Measurements from ENCODE around the gene OR2A2.

OR2A2 gene

DNA sequence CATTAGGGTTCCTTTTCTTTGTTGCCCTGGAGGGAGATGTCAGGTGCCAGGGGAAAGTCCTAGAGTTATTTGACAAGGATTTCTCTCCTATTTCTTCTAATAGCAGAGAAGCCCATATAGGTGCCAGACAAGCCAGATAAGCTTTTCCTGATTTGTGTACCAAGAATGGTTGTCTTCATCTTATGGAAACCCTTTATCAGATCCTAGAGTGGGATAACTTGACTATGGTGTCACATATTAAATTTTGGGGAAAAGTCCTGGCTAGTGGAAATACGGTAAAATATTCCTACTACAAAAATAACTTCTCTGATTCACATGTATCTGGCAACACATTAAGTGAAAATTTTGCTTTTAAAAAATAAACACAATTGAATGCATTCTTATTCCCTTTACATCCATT lies 22.2 kb upstream of the OR2A2 start:
- TF ChIP-seq, protein P1, sequence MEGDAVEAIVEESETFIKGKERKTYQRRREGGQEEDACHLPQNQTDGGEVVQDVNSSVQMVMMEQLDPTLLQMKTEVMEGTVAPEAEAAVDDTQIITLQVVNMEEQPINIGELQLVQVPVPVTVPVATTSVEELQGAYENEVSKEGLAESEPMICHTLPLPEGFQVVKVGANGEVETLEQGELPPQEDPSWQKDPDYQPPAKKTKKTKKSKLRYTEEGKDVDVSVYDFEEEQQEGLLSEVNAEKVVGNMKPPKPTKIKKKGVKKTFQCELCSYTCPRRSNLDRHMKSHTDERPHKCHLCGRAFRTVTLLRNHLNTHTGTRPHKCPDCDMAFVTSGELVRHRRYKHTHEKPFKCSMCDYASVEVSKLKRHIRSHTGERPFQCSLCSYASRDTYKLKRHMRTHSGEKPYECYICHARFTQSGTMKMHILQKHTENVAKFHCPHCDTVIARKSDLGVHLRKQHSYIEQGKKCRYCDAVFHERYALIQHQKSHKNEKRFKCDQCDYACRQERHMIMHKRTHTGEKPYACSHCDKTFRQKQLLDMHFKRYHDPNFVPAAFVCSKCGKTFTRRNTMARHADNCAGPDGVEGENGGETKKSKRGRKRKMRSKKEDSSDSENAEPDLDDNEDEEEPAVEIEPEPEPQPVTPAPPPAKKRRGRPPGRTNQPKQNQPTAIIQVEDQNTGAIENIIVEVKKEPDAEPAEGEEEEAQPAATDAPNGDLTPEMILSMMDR (IDR thresholded peaks at IDR 0.05; ENCODE audit: extremely low read depth, missing control alignments), result no peak
- DNase-seq (ENCODE audit: low spot score), result no peak

DNA sequence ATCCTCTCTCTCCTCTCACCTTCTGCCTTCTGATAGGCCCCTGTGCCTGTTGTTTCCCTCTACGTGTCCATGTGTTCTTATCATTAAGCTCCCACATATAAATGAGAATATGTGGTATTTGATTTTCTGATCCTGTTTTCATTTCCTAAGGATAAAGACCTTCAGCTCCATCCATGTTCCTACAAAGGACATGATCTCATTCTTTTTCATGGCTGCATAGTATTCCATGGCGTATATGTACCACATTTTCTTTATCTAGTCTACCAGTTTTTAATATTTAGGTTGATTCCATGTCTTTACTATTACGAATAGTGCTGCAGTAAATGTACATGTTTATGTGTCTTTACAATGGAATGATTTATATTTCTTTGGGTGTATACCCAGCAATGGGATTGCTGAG lies 18.7 kb upstream of the OR2A2 start:
- TF ChIP-seq, protein P1 (IDR thresholded peaks at IDR 0.05; ENCODE audit: extremely low read depth, missing control alignments), result no peak
- no peak for DNase-seq (ENCODE audit: low spot score)

DNA sequence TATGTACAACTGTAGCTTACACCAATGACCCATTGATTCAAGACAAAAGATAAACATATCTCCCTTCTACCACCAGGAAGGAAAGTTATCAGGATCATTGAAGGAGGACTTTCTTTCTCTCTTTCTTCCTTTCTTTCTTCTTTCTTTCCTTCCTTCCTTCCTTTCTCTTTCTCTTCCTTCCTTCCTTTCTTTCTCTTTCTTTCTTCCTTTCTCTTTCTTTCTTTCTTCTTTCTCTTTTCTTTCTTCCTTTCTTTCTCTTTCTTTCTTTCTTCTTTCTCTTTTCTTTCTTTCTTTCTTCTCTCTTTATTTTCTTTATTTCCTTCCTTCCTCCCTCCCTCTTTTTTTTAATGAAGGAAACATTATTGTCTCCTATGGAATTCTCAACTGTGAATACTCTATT lies 10.6 kb upstream of the OR2A2 start:
- no peak for DNase-seq (ENCODE audit: low spot score)
- TF ChIP-seq, protein P1 (IDR thresholded peaks at IDR 0.05; ENCODE audit: extremely low read depth, missing control alignments), result no peak

DNA sequence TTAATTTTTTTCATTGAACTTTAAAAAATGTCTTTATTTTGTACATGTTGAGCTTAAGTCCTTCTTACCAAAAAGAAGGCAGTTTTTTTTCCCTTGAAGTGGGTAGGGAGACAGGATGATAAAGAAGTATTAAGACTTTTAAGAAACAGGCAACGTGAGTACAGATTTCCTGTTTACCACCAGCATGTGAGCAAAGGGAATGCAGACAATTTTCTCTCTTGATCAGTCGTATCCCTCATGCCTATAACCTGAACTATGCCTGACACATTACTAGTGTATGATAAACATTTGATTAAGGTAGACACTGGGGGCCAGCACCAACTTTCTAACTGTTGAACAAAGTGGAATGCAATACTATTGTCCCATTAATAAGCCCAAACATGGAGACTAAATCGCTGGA lies 8.8 kb upstream of the OR2A2 start:
- TF ChIP-seq, protein P1 (IDR thresholded peaks at IDR 0.05; ENCODE audit: extremely low read depth, missing control alignments), result no peak
- no peak for DNase-seq (ENCODE audit: low spot score)

DNA sequence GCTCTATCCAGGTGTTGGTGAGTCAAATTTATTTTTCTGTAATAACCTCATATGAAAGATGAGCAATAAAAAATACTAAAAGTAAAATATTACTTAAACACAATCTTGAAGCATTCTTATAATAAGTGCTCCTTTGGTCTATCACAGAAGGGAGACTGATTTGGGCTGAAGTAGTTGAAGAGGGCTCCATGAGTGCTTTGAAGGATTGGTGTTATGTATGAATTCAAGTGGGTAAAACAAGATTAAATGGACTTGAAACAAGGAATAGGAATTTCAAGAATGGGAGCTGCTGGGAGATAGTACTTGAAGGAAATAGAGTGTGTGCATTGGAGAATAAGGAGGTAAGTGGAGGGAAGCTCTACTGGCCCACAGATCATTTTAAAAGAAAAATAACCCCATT lies 7.3 kb upstream of the OR2A2 start:
- DNase-seq (ENCODE audit: low spot score), result no peak
- TF ChIP-seq, protein P1 (IDR thresholded peaks at IDR 0.05; ENCODE audit: extremely low read depth, missing control alignments), result no peak

DNA sequence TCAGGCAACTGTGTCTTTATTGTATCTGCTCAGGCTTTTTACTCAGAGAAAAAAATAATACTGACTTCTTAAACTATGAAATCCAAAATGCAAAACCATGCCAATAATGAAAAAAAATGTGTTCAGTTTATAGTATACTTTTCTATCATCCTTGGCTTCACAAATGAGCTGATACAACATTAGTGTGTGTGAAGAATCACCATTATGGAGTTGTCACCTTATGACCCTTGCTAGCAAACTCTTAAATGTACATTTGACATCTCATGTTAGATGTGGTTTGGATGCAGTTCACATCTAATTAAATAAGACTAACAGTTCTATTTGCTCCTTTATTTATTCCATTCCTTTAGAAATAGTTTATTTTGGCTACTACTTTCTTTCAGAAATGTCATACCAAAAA lies 4.2 kb upstream of the OR2A2 start:
- DNase-seq (ENCODE audit: low spot score), result no peak
- TF ChIP-seq, protein P1 (IDR thresholded peaks at IDR 0.05; ENCODE audit: extremely low read depth, missing control alignments), result no peak

DNA sequence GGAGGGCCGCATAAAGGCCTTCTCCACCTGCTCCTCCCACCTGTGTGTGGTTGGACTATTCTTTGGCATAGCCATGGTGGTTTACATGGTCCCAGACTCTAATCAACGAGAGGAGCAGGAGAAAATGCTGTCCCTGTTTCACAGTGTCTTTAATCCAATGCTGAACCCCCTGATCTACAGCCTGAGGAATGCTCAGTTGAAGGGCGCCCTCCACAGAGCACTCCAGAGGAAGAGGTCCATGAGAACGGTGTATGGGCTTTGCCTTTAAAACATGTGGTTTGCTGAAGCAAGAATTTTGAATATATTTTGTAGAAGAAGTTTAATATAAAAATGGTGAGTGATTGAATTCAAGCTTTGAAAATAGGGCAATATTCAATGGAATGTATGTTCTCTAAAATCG lies 889 bp downstream of the OR2A2 start:
- no peak for DNase-seq (ENCODE audit: low spot score)
- TF ChIP-seq, protein P1 (IDR thresholded peaks at IDR 0.05; ENCODE audit: extremely low read depth, missing control alignments), result no peak
